HG02852 (cell line): ENCODE results near the gene DDAH2.
A peak's percentile ranks its signal among the peaks of the same experiment; 100 is the strongest.

Source experiments
- ATAC-seq: cut with Tn5 transposase; IDR thresholded peaks from one replicate; pipeline ENCODE4 v1.9.1; 2021; ENCODE audit warnings: mild to moderate bottlenecking, moderate library complexity; ENCODE audit not compliant: unreplicated experiment

The DDAH2 gene

GRCh38 chr6:31761343-31761742 lies 32.2 kb upstream of the DDAH2 start:
- no peak for ATAC-seq

GRCh38 chr6:31760790-31761189 lies 31.7 kb upstream of the DDAH2 start:
- ATAC-seq = no peak

- no peak for ATAC-seq
These were observed 29.2 kb upstream of the DDAH2 start for GRCh38 chr6:31758281-31758680.

- no peak for ATAC-seq
These were observed 23.7 kb upstream of the DDAH2 start for GRCh38 chr6:31752739-31753319.

GRCh38 chr6:31750411-31751022 lies 21.4 kb upstream of the DDAH2 start:
- no peak for ATAC-seq

GRCh38 chr6:31749301-31750036 lies 20.4 kb upstream of the DDAH2 start:
- ATAC-seq = no peak

GRCh38 chr6:31744422-31744821 lies 15.3 kb upstream of the DDAH2 start:
- ATAC-seq = no peak

GRCh38 chr6:31742894-31743293 lies 13.8 kb upstream of the DDAH2 start:
- ATAC-seq = no peak

- ATAC-seq = no peak
These were observed 12.7 kb upstream of the DDAH2 start for GRCh38 chr6:31741815-31742214.

GRCh38 chr6:31740397-31741223 lies 11.5 kb upstream of the DDAH2 start:
- peak; percentile 1 for ATAC-seq

- peak; percentile 72 for ATAC-seq
These were observed 10.7 kb upstream of the DDAH2 start, which contains the start of gene MSH5 for GRCh38 chr6:31739639-31740396. Gene MSH5 (plus strand): TSS chr6:31740005. CDS start chr6:31740467, 462 bp downstream.

- no peak for ATAC-seq
These were observed 9.2 kb upstream of the DDAH2 start for GRCh38 chr6:31737991-31738979.

- no peak for ATAC-seq
These were observed 8.4 kb upstream of the DDAH2 start for GRCh38 chr6:31737315-31737990.

GRCh38 chr6:31736768-31737314 lies 7.7 kb upstream of the DDAH2 start:
- no peak for ATAC-seq

GRCh38 chr6:31736021-31736767 lies 7.1 kb upstream of the DDAH2 start, which contains the start of gene CLIC1:
Gene CLIC1 (minus strand): TSS chr6:31736530. CDS start chr6:31736300, 230 bp downstream.
- ATAC-seq = no peak

- ATAC-seq = no peak
These were observed 5.8 kb upstream of the DDAH2 start for GRCh38 chr6:31734821-31735406.

- no peak for ATAC-seq
These were observed 5.2 kb upstream of the DDAH2 start for GRCh38 chr6:31734247-31734820.
